ENCODE data around the gene DDX54.

The DDX54 gene

GRCh38 chr12:113170457-113170856, 14.8 kb downstream of the DDX54 start:
- no peak for DNase-seq
- Histone ChIP-seq H3K4me1 (no peaks in the 10 kb centered on the region), H3K4me3 (no peak overlapping the region), H3K36me3 (peaks cover 93 to 100% (median 99%) of the 10 kb centered on the region in 3 donors), H3K27me3 (no peaks in the 10 kb centered on the region), H3K27ac (no peak overlapping the region), H3K9me3 (no peaks in the 10 kb centered on the region)
- no peak for TF ChIP-seq CTCF (IDR thresholded peaks at IDR 0.05)
- intact Hi-C loops (cut with DNase I; ENCODE audit: low total_unique reads), result loop anchor here (5.0 kb wide), 1 partner anchor 123 kb away; no protein-coding TSS in a partner anchor

- no peaks in the 10 kb centered on the region for H3K27me3 ChIP-seq
- H3K9me3 ChIP-seq, result no peaks in the 10 kb centered on the region
- TF ChIP-seq CTCF (IDR thresholded peaks at IDR 0.05), result no peak
- no peak overlapping the region for H3K4me3 ChIP-seq
- H3K4me1 ChIP-seq, result no peaks in the 10 kb centered on the region
- intact Hi-C loops (cut with DNase I; ENCODE audit: low total_unique reads), result loop anchor here (5.0 kb wide), 1 partner anchor 122 kb away; no protein-coding TSS in a partner anchor
- H3K36me3 ChIP-seq, result peaks cover 98 to 100% (median 100%) of the 10 kb centered on the region in 3 donors
- no peak for DNase-seq
- H3K27ac ChIP-seq, result no peak overlapping the region
Observed at GRCh38 chr12:113169697-113170096, 15.6 kb downstream of the DDX54 start.

- H3K9me3 ChIP-seq, result no peaks in the 10 kb centered on the region
- H3K27ac ChIP-seq, result no peak overlapping the region
- intact Hi-C loops (cut with DNase I; ENCODE audit: low total_unique reads), result no loop called here
- no peak for DNase-seq
- H3K27me3 ChIP-seq, result peaks cover 0 to 8% of the 10 kb centered on the region in 2 donors
- no peaks in the 10 kb centered on the region for H3K4me1 ChIP-seq
- no peak overlapping the region for H3K4me3 ChIP-seq
- no peak for TF ChIP-seq CTCF (IDR thresholded peaks at IDR 0.05)
- H3K36me3 ChIP-seq, result peaks cover 99 to 100% (median 100%) of the 10 kb centered on the region in 3 donors
Observed at GRCh38 chr12:113167868-113168267, 17.4 kb downstream of the DDX54 start.

GRCh38 chr12:113165521-113166450, 19.5 kb downstream of the DDX54 start:
- Histone ChIP-seq H3K9me3 (no peaks in the 10 kb centered on the region), H3K27me3 (peaks cover 0 to 12% of the 10 kb centered on the region in 2 donors), H3K27ac (no peak overlapping the region), H3K36me3 (peaks cover 97 to 100% (median 100%) of the 10 kb centered on the region in 3 donors), H3K4me1 (no peaks in the 10 kb centered on the region), H3K4me3 (no peak overlapping the region)
- DNase-seq, result no peak
- no peak for TF ChIP-seq CTCF (IDR thresholded peaks at IDR 0.05)
- intact Hi-C loops (cut with DNase I; ENCODE audit: low total_unique reads), result no loop called here

- H3K4me1 ChIP-seq, result no peaks in the 10 kb centered on the region
- peaks cover 0 to 12% of the 10 kb centered on the region in 2 donors for H3K27me3 ChIP-seq
- no peak for TF ChIP-seq CTCF (IDR thresholded peaks at IDR 0.05)
- H3K4me3 ChIP-seq, result no peak overlapping the region
- H3K27ac ChIP-seq, result no peak overlapping the region
- DNase-seq, result no peak
- H3K36me3 ChIP-seq, result peaks cover 97 to 100% (median 100%) of the 10 kb centered on the region in 3 donors
- intact Hi-C loops (cut with DNase I; ENCODE audit: low total_unique reads), result loop anchor here (5.0 kb wide), 1 partner anchor 112 kb away; no protein-coding TSS in a partner anchor
- H3K9me3 ChIP-seq, result no peaks in the 10 kb centered on the region
Observed at GRCh38 chr12:113164014-113164413, 21.3 kb downstream of the DDX54 start.
